GM23338 (cell line): ENCODE results near the gene CNNM2. TPM values are rescaled to one million over a fixed set of nuclear protein-coding genes. Genes with fewer than 3 reads are reported as not detected.

Experiments used
- ATAC-seq: fragments of 200-7000 bp; cut with Tn5 transposase; 3 replicates; pipeline ENCODE4 v1.9.1; 2020
- DNase-seq: peaks from one replicate; pipeline ENCODE4 v3.0.0-alpha.2; 2015; ENCODE audit warnings: low spot score
- H2AFZ ChIP-seq: fragments of 200-600 bp; sonication (generic); 2 replicates; pipeline ENCODE4 v1.8.0; 2016; ENCODE audit warnings: antibody characterized with exemption, mild to moderate bottlenecking, moderate library complexity
- H3F3A ChIP-seq: fragments of 200-600 bp; sonication (generic); replicated peaks from 2 replicates; pipeline ENCODE4 v1.8.0; 2017; ENCODE audit warnings: antibody characterized with exemption, mixed run types, low read depth
- H3K27ac ChIP-seq: fragments of 200-600 bp; sonication (generic); 2 replicates; pipeline ENCODE4 v1.6.1; 2016; ENCODE audit warnings: low read depth
- H3K27me3 ChIP-seq: fragments of 200-600 bp; sonication (generic); 2 replicates; pipeline ENCODE4 v1.8.0; 2016; ENCODE audit warnings: mild to moderate bottlenecking, mixed run types, moderate library complexity; ENCODE audit not compliant: insufficient read depth
- H3K36me3 ChIP-seq: fragments of 200-600 bp; sonication (generic); 2 replicates; pipeline ENCODE4 v1.8.0; 2016; ENCODE audit warnings: mild to moderate bottlenecking; ENCODE audit not compliant: insufficient read depth
- H3K4me1 ChIP-seq: fragments of 200-600 bp; sonication (generic); 2 replicates; pipeline ENCODE4 v1.8.0; 2016; ENCODE audit warnings: mild to moderate bottlenecking, moderate library complexity; ENCODE audit not compliant: insufficient read depth
- H3K4me2 ChIP-seq: fragments of 200-600 bp; sonication (generic); 2 replicates; pipeline ENCODE4 v1.7.1; 2017; ENCODE audit warnings: mixed run types
- H3K4me3 ChIP-seq: fragments of 200-600 bp; sonication (generic); 2 replicates; pipeline ENCODE4 v1.6.1; 2016; ENCODE audit warnings: mixed run types
- H3K79me2 ChIP-seq: fragments of 200-600 bp; sonication (generic); replicated peaks from 2 replicates; pipeline ENCODE4 v1.8.0; 2017; ENCODE audit warnings: mild to moderate bottlenecking; ENCODE audit not compliant: insufficient read depth
- H3K9me2 ChIP-seq: fragments of 200-600 bp; sonication (generic); 2 replicates; pipeline ENCODE4 v1.8.0; 2017; ENCODE audit not compliant: insufficient read depth
- H4K20me1 ChIP-seq: fragments of 200-600 bp; sonication (generic); replicated peaks from 2 replicates; pipeline ENCODE4 v1.8.0; 2017; ENCODE audit warnings: mild to moderate bottlenecking; ENCODE audit not compliant: insufficient read depth
- H3K27ac Mint-ChIP-seq: 2 replicates; pipeline ENCODE4 v1.8.0; 2020; ENCODE audit warnings: inconsistent platforms, mild to moderate bottlenecking, moderate library complexity, mixed read lengths
- H3K27me3 Mint-ChIP-seq: 3 replicates; pipeline ENCODE4 v1.8.0; 2022; ENCODE audit warnings: low read depth, mild to moderate bottlenecking, moderate library complexity, mixed read lengths, inconsistent platforms; ENCODE audit not compliant: insufficient read depth, poor library complexity
- H3K36me3 Mint-ChIP-seq: 3 replicates; pipeline ENCODE4 v1.8.0; 2021; ENCODE audit warnings: low read depth, mild to moderate bottlenecking, inconsistent platforms, moderate library complexity, mixed read lengths
- H3K4me1 Mint-ChIP-seq: 3 replicates; pipeline ENCODE4 v1.8.0; 2020; ENCODE audit warnings: mild to moderate bottlenecking, inconsistent platforms, mixed read lengths
- H3K4me3 Mint-ChIP-seq: 3 replicates; pipeline ENCODE4 v1.8.0; 2021; ENCODE audit warnings: moderate library complexity, mild to moderate bottlenecking, inconsistent platforms, mixed read lengths
- H3K9me3 Mint-ChIP-seq: 3 replicates; pipeline ENCODE4 v1.8.0; 2020; ENCODE audit warnings: moderate library complexity, mild to moderate bottlenecking, inconsistent platforms, mixed read lengths
- CREB1 ChIP-seq: fragments of 250-450 bp; sonication (Bioruptor Pico); IDR thresholded peaks from 2 replicates; pipeline ENCODE4 v1.5.0; 2020; ENCODE audit warnings: low read depth, mild to moderate bottlenecking, moderate library complexity
- ETS1 ChIP-seq: IDR thresholded peaks from 2 replicates; pipeline ENCODE4 v1.6.1; 2016; ENCODE audit warnings: antibody characterized with exemption
- EZH2phosphoT487 ChIP-seq: fragments of 200-600 bp; sonication (generic); IDR thresholded peaks from one replicate; pipeline ENCODE4 v1.8.1; 2018; ENCODE audit warnings: antibody characterized with exemption; ENCODE audit not compliant: unreplicated experiment
- JUNB ChIP-seq: IDR thresholded peaks from one replicate; pipeline ENCODE4 v1.6.1; 2016; ENCODE audit warnings: antibody characterized with exemption; ENCODE audit not compliant: unreplicated experiment
- NANOG ChIP-seq: IDR thresholded peaks from 2 replicates; pipeline ENCODE4 v1.6.1; 2016; ENCODE audit warnings: antibody characterized with exemption, borderline replicate concordance
- ZNF114 ChIP-seq: fragments of 250-450 bp; sonication (Bioruptor Pico); IDR thresholded peaks from 2 replicates; pipeline ENCODE4 v1.5.0; 2020; ENCODE audit warnings: mild to moderate bottlenecking, moderate library complexity
- ZNF331 ChIP-seq: fragments of 250-450 bp; sonication (Bioruptor Pico); IDR thresholded peaks from 2 replicates; pipeline ENCODE4 v1.5.0; 2020; ENCODE audit warnings: low read depth, mild to moderate bottlenecking, moderate library complexity
- ZNF462 ChIP-seq: fragments of 250-450 bp; sonication (Bioruptor Pico); IDR thresholded peaks from 2 replicates; pipeline ENCODE4 v1.5.0; 2020; ENCODE audit warnings: mild to moderate bottlenecking, moderate library complexity
- polyA plus RNA-seq: library from polyadenylated mRNA; unstranded; fragments of >200 nt; fragmentation: Nextera tagmentation; extraction: Ambion mirVana; gene quantifications from 2 replicates; pipeline ENCODE4 v1.2.1, GENCODE V29; 2016
- total RNA-seq: library from RNA; depleted of rRNA; stranded (reverse); fragments of >200 nt; shearing (Covaris generic); gene quantifications from 2 replicates; pipeline ENCODE4 v1.2.3, GENCODE V29; 2014

CNNM2 gene
- total and polyA plus RNA-seq, 2 experiments from 2014 or later = 4.5 to 31.3 TPM

GRCh38 chr10:102878629-102879028, 39.5 kb upstream of the CNNM2 start (continued):
- TF ChIP-seq ZNF462 (CRISPR knock-in tag) (no peak), EZH2phosphoT487 (no peak), ZNF114 (CRISPR knock-in tag) (no peak)

GRCh38 chr10:102880256-102880655, 37.8 kb upstream of the CNNM2 start:
- H3K4me1 Mint-ChIP-seq = no peaks in the 10 kb centered on the region
- no peak overlapping the region for H3K4me2 ChIP-seq
- H3K4me3 Mint-ChIP-seq = no peak overlapping the region
- H3K27me3 ChIP-seq = no peaks in the 10 kb centered on the region
- H3F3A ChIP-seq = no peaks in the 10 kb centered on the region
- no peak overlapping the region for H3K27ac Mint-ChIP-seq
- no peaks in the 10 kb centered on the region for H3K36me3 ChIP-seq
- H3K4me1 ChIP-seq = no peaks in the 10 kb centered on the region
- no peaks in the 10 kb centered on the region for H3K79me2 ChIP-seq
- H3K9me3 Mint-ChIP-seq = no peaks in the 10 kb centered on the region
- DNase-seq = no peak
- no peak for ATAC-seq
- no peak overlapping the region for H3K4me3 ChIP-seq
- H3K27ac ChIP-seq = no peak overlapping the region
- H3K36me3 Mint-ChIP-seq = no peaks in the 10 kb centered on the region; the same call in 2 of the 3 replicates
- no peaks in the 10 kb centered on the region for H4K20me1 ChIP-seq
- H2AFZ ChIP-seq = no peak overlapping the region
- no peaks in the 10 kb centered on the region for H3K9me2 ChIP-seq
- H3K27me3 Mint-ChIP-seq = no peaks in the 10 kb centered on the region
- TF ChIP-seq NANOG = no peak
- no peak for TF ChIP-seq JUNB
- no peak for TF ChIP-seq EZH2phosphoT487
- no peak for TF ChIP-seq ZNF331 (CRISPR knock-in tag)
- no peak for TF ChIP-seq ZNF462 (CRISPR knock-in tag)
- TF ChIP-seq ETS1 = no peak
- no peak for TF ChIP-seq CREB1 (CRISPR knock-in tag)
